ENCODE data around the gene PPP1R3G. TPM values are rescaled to one million over a fixed set of nuclear protein-coding genes. Genes with fewer than 3 reads are reported as not detected.

Gene PPP1R3G
- total and polyA plus RNA-seq, 2 of the 13 experiments (the other 11 are each of a cell fraction or from before 2014, with no cell fraction given) = 1.2 to 1.3 TPM

GRCh38 chr6:5084360-5084780 lies 771 bp upstream of the PPP1R3G start (continued):
- no peak for TF ChIP-seq TP53 (CRISPR knock-in tag; conservative IDR thresholded peaks at IDR 0.05)
- TF ChIP-seq TFDP1 (CRISPR knock-in tag; IDR thresholded peaks at IDR 0.05; ENCODE audit: borderline replicate concordance) = 0 out of 2 replicates have a peak, but pooled peaks have one; percentile 15
- TF ChIP-seq CAMTA2 (CRISPR knock-in tag; IDR thresholded peaks at IDR 0.05; ENCODE audit: borderline replicate concordance) = no peak
- TF ChIP-seq, protein P1, sequence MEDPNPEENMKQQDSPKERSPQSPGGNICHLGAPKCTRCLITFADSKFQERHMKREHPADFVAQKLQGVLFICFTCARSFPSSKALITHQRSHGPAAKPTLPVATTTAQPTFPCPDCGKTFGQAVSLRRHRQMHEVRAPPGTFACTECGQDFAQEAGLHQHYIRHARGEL (CRISPR knock-in tag; IDR thresholded peaks at IDR 0.05) = peak; percentile 34; the same call in 1 of the 2 replicates
- peak; percentile 92; the same call in 1 of the 2 replicates for TF ChIP-seq ARNT2 (CRISPR knock-in tag; IDR thresholded peaks at IDR 0.05; ENCODE audit: low read depth)
- peak; percentile 75; the same call in 1 of the 2 replicates for TF ChIP-seq FOXM1 (CRISPR knock-in tag; IDR thresholded peaks at IDR 0.05)
- TF ChIP-seq GATAD2A (CRISPR knock-in tag; IDR thresholded peaks at IDR 0.05) = 0 out of 2 replicates have a peak, but pooled peaks have one; percentile 15
- no peak for TF ChIP-seq TRIM24 (CRISPR knock-in tag; IDR thresholded peaks at IDR 0.05)
- no peak for TF ChIP-seq ZNF512B (CRISPR knock-in tag; IDR thresholded peaks at IDR 0.05; ENCODE audit: borderline replicate concordance)
- TF ChIP-seq ZNF281 (CRISPR knock-in tag; IDR thresholded peaks at IDR 0.05; ENCODE audit: borderline replicate concordance) = peak; percentile 64
- TF ChIP-seq ZNF441 (CRISPR knock-in tag; IDR thresholded peaks at IDR 0.05; ENCODE audit: borderline replicate concordance) = peak; percentile 27; the same call in 1 of the 2 replicates
- 0 out of 2 replicates have a peak, but pooled peaks have one; percentile 70 for TF ChIP-seq RFXAP (CRISPR knock-in tag; IDR thresholded peaks at IDR 0.05; ENCODE audit: borderline replicate concordance)
- peak; percentile 9 for TF ChIP-seq PRPF4 (IDR thresholded peaks at IDR 0.05; ENCODE audit: low read depth, low read length, poor library complexity, severe bottlenecking)
- peak; percentile 88 for TF ChIP-seq MEIS2 (CRISPR knock-in tag; IDR thresholded peaks at IDR 0.05)
- peak; percentile 91 for TF ChIP-seq YY1 (IDR thresholded peaks at IDR 0.05; ENCODE audit: insufficient read depth, insufficient replicate concordance, low read depth, low read length)
- TF ChIP-seq HOXD1 (CRISPR knock-in tag; IDR thresholded peaks at IDR 0.05) = 0 out of 2 replicates have a peak, but pooled peaks have one; percentile 58
- TF ChIP-seq ZNF883 (CRISPR knock-in tag; IDR thresholded peaks at IDR 0.05; ENCODE audit: not compliant biosample characterization) = peak; percentile 89
- peak; percentile 65 for TF ChIP-seq MYC (CRISPR knock-in tag; IDR thresholded peaks at IDR 0.05; ENCODE audit: borderline replicate concordance)
- no peak for TF ChIP-seq KLF9 (CRISPR knock-in tag; IDR thresholded peaks at IDR 0.05; ENCODE audit: low read depth)
- TF ChIP-seq, protein P2, sequence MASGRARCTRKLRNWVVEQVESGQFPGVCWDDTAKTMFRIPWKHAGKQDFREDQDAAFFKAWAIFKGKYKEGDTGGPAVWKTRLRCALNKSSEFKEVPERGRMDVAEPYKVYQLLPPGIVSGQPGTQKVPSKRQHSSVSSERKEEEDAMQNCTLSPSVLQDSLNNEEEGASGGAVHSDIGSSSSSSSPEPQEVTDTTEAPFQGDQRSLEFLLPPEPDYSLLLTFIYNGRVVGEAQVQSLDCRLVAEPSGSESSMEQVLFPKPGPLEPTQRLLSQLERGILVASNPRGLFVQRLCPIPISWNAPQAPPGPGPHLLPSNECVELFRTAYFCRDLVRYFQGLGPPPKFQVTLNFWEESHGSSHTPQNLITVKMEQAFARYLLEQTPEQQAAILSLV (CRISPR knock-in tag; IDR thresholded peaks at IDR 0.05; ENCODE audit: borderline replicate concordance) = no peak
- TF ChIP-seq HOXA5 (CRISPR knock-in tag; IDR thresholded peaks at IDR 0.05) = peak; percentile 62
- TF ChIP-seq ZNF772 (CRISPR knock-in tag; IDR thresholded peaks at IDR 0.05) = peak; percentile 68; the same call in 1 of the 2 replicates
- peak; percentile 71; the same call in 1 of the 2 replicates for TF ChIP-seq TMF1 (CRISPR knock-in tag; IDR thresholded peaks at IDR 0.05; ENCODE audit: low read depth)
